Thyroid gland (tissue), 4 donors: Measurements from ENCODE around the gene CADPS.

Source experiments
- CTCF ChIP-seq, 6 experiments: fragments of 200-600 bp in 3 of 6; fragments of 450-650 bp in 3 of 6; sonication (generic) in 3 of 6; IDR thresholded peaks; one replicate each; pipeline ENCODE4 v1.5.1; 2016 to 2019; ENCODE audit warnings: antibody characterized with exemption in 6 of 6, mild to moderate bottlenecking in 2 of 6, inconsistent platforms in 1 of 6, moderate library complexity in 1 of 6
- POLR2A ChIP-seq, 2 donors: fragments of 450-650 bp; IDR thresholded peaks; one replicate each; pipeline ENCODE4 v1.6.1; 2017; ENCODE audit warnings: antibody characterized with exemption in 2 of 2, mild to moderate bottlenecking in 2 of 2, moderate library complexity in 1 of 2

- TF ChIP-seq CTCF (IDR thresholded peaks at IDR 0.05) (no peak), POLR2A (IDR thresholded peaks at IDR 0.05) (no peak)
Measured at GRCh38 chr3:62682826-62683225, 192.4 kb downstream of the CADPS start.
